IMR-90 (cell line): ENCODE data around the gene KIF13A. TPM values are rescaled to one million over a fixed set of nuclear protein-coding genes. Genes with fewer than 3 reads are reported as not detected.

Experiments used
- ATAC-seq: fragments of 200-7000 bp; cut with Tn5 transposase; 2 replicates; pipeline ENCODE4 v1.9.1; 2020; ENCODE audit warnings: low read depth, mild to moderate bottlenecking, moderate library complexity
- BruUV-seq: library from RNA; stranded (reverse); fragments of 400-500 nt; replicated peaks from 2 replicates; lab custom pipeline; 2021; lab: Mats Ljungman, UMichigan
- CTCF ChIA-PET: fragments of 300-600 bp; formaldehyde crosslinking; extraction: SDS; loops from one replicate; lab custom pipeline; 2021; ENCODE audit warnings: antibody characterized with exemption; lab: Yijun Ruan, JAX
- POLR2A ChIA-PET: fragments of 300-600 bp; sonication (Branson Sonifier 250); formaldehyde crosslinking; loops from one replicate; lab custom pipeline; 2022; ENCODE audit warnings: antibody characterized with exemption; ENCODE audit not compliant: unreplicated experiment; lab: Charles Lee
- DNase-seq: peaks from one replicate; pipeline ENCODE4 v3.0.0; 2013
- H2AFZ ChIP-seq: replicated peaks from 2 replicates; pipeline ENCODE3; 2013; ENCODE audit warnings: low read length, mild to moderate bottlenecking; ENCODE audit not compliant: poor library complexity
- H2AK5ac ChIP-seq: 2 replicates; pipeline ENCODE4 v1.6.1; 2013; ENCODE audit warnings: low read depth, low read length, inconsistent platforms
- H2AK9ac ChIP-seq: replicated peaks from 2 replicates; pipeline ENCODE3; 2013; ENCODE audit warnings: mild to moderate bottlenecking, low read depth, low read length, moderate library complexity; ENCODE audit not compliant: poor library complexity
- H2BK120ac ChIP-seq: 2 replicates; pipeline ENCODE4 v1.6.1; 2013; ENCODE audit warnings: low read depth, low read length, inconsistent platforms
- H2BK15ac ChIP-seq: 3 replicates; pipeline ENCODE4 v1.6.1; 2013; ENCODE audit warnings: low read depth, low read length, inconsistent platforms
- H2BK20ac ChIP-seq: 2 replicates; pipeline ENCODE4 v1.6.1; 2013; ENCODE audit warnings: low read depth, mild to moderate bottlenecking, inconsistent platforms, low read length, moderate library complexity
- H2BK5ac ChIP-seq: 2 replicates; pipeline ENCODE4 v1.6.1; 2013; ENCODE audit warnings: mild to moderate bottlenecking, low read depth, low read length, inconsistent platforms; ENCODE audit not compliant: poor library complexity, severe bottlenecking
- H3K14ac ChIP-seq: replicated peaks from 2 replicates; pipeline ENCODE4 v1.6.1; 2013; ENCODE audit warnings: low read depth, low read length, inconsistent platforms
- H3K18ac ChIP-seq: 2 replicates; pipeline ENCODE4 v1.6.1; 2013; ENCODE audit warnings: low read depth, low read length, control low read depth
- H3K23ac ChIP-seq: 2 replicates; pipeline ENCODE4 v1.6.1; 2013; ENCODE audit warnings: low read depth, low read length, inconsistent platforms
- H3K27ac ChIP-seq: 2 replicates; pipeline ENCODE4 v1.5.1; 2013; ENCODE audit warnings: mild to moderate bottlenecking, control low read depth, low read length; ENCODE audit not compliant: insufficient read depth
- H3K27me3 ChIP-seq: 2 replicates; pipeline ENCODE4 v1.6.1; 2013; ENCODE audit warnings: low read length; ENCODE audit not compliant: control insufficient read depth, insufficient read depth
- H3K36me3 ChIP-seq: 2 replicates; pipeline ENCODE4 v1.6.1; 2013; ENCODE audit warnings: low read length, mixed read lengths; ENCODE audit not compliant: control insufficient read depth, insufficient read depth
- H3K4ac ChIP-seq: 2 replicates; pipeline ENCODE4 v1.6.1; 2013; ENCODE audit warnings: low read depth, low read length, inconsistent platforms
- H3K4me1 ChIP-seq: 2 replicates; pipeline ENCODE4 v1.6.1; 2013; ENCODE audit warnings: low read length, mixed read lengths; ENCODE audit not compliant: control insufficient read depth, insufficient read depth
- H3K4me2 ChIP-seq: 2 replicates; pipeline ENCODE4 v1.6.1; 2013; ENCODE audit warnings: low read depth, mild to moderate bottlenecking, control low read depth, low read length, moderate library complexity
- H3K4me3 ChIP-seq: 2 replicates; pipeline ENCODE4 v1.5.1; 2013; ENCODE audit warnings: low read depth, mild to moderate bottlenecking, control low read depth, low read length, moderate library complexity; ENCODE audit not compliant: insufficient read depth
- H3K56ac ChIP-seq: 2 replicates; pipeline ENCODE4 v1.6.1; 2013; ENCODE audit warnings: low read length, inconsistent platforms; ENCODE audit not compliant: insufficient read depth; ENCODE audit errors: extremely low read depth
- H3K79me1 ChIP-seq, 2 experiments: 2 replicates each; pipeline ENCODE4 v1.6.1; 2013; ENCODE audit warnings: low read length in 2 of 2, inconsistent platforms in 1 of 2, low read depth in 1 of 2
- H3K9ac ChIP-seq: 2 replicates; pipeline ENCODE4 v1.6.1; 2013; ENCODE audit warnings: low read depth, low read length, control low read depth
- H3K9me1 ChIP-seq: 2 replicates; pipeline ENCODE4 v1.6.1; 2013; ENCODE audit warnings: low read length, inconsistent platforms; ENCODE audit not compliant: insufficient read depth
- H3K9me3 ChIP-seq: 2 replicates; pipeline ENCODE4 v1.6.1; 2013; ENCODE audit warnings: low read length; ENCODE audit not compliant: control insufficient read depth, insufficient read depth
- H4K20me1 ChIP-seq: 2 replicates; pipeline ENCODE4 v1.6.1; 2013; ENCODE audit warnings: low read length, inconsistent platforms; ENCODE audit not compliant: insufficient read depth
- H4K5ac ChIP-seq: 2 replicates; pipeline ENCODE4 v1.6.1; 2013; ENCODE audit warnings: mild to moderate bottlenecking, low read depth, low read length, control low read depth
- H4K8ac ChIP-seq, 2 experiments: 2 replicates each; pipeline ENCODE4 v1.6.1; 2013; ENCODE audit warnings: low read depth in 2 of 2, low read length in 2 of 2, control low read depth in 1 of 2, inconsistent platforms in 1 of 2
- H4K91ac ChIP-seq: 2 replicates; pipeline ENCODE4 v1.6.1; 2013; ENCODE audit warnings: low read depth, low read length, inconsistent platforms; ENCODE audit not compliant: insufficient read depth
- BHLHE40 ChIP-seq: fragments of 150-350 bp; IDR thresholded peaks from 2 replicates; pipeline ENCODE4 v1.6.1; 2016; ENCODE audit warnings: mild to moderate bottlenecking, low read depth, low read length
- CEBPB ChIP-seq: IDR thresholded peaks from 2 replicates; pipeline ENCODE4 v1.6.1; 2012; ENCODE audit warnings: low read depth, low read length, improper control_type of control experiment
- FOS ChIP-seq: fragments of 150-350 bp; IDR thresholded peaks from 2 replicates; pipeline ENCODE4 v1.6.1; 2016; ENCODE audit warnings: low read depth, low read length
- MAFK ChIP-seq: IDR thresholded peaks from 2 replicates; pipeline ENCODE4 v1.6.1; 2012; ENCODE audit warnings: low read depth, low read length, improper control_type of control experiment
- MAZ ChIP-seq: IDR thresholded peaks from 2 replicates; pipeline ENCODE4 v1.6.1; 2012; ENCODE audit warnings: low read depth, mild to moderate bottlenecking, low read length, improper control_type of control experiment, moderate library complexity, borderline replicate concordance
- MXI1 ChIP-seq: IDR thresholded peaks from 2 replicates; pipeline ENCODE4 v1.6.1; 2012; ENCODE audit warnings: low read depth, mild to moderate bottlenecking, low read length, moderate library complexity, borderline replicate concordance
- POLR2A ChIP-seq: IDR thresholded peaks from 2 replicates; pipeline ENCODE4 v1.6.1; 2012; ENCODE audit warnings: mild to moderate bottlenecking, low read depth, low read length
- RAD21 ChIP-seq: IDR thresholded peaks from 2 replicates; pipeline ENCODE4 v1.6.1; 2012; ENCODE audit warnings: low read length, improper control_type of control experiment
- RCOR1 ChIP-seq: IDR thresholded peaks from 2 replicates; pipeline ENCODE4 v1.6.1; 2012; ENCODE audit warnings: mild to moderate bottlenecking, low read length, improper control_type of control experiment; ENCODE audit not compliant: insufficient replicate concordance
- RFX5 ChIP-seq: IDR thresholded peaks from 2 replicates; pipeline ENCODE4 v1.8.0; 2012; ENCODE audit warnings: low read depth, mild to moderate bottlenecking, low read length, moderate library complexity
- SMC3 ChIP-seq: fragments of 150-350 bp; IDR thresholded peaks from 2 replicates; pipeline ENCODE4 v1.6.1; 2016; ENCODE audit warnings: low read depth, mild to moderate bottlenecking, antibody characterized with exemption, low read length, moderate library complexity
- WGBS, 2 experiments: methylation state at CpG; one replicate each; pipeline versions ENCODE4 v1.1.5 to v1.1.7; 2013; ENCODE audit warnings: missing lambda C conversion rate in 2 of 2; ENCODE audit not compliant: insufficient read length in 1 of 2; ENCODE audit errors: extremely low coverage in 2 of 2; 5-methylcytosine and 5-hydroxymethylcytosine counted together
- dilution Hi-C: fragments of 300-500 bp; cut with HindIII; formaldehyde crosslinking; loops from one replicate; pipeline ENCODE4 v1.14.3; 2018; ENCODE audit warnings: low sequenced_read_pairs; ENCODE audit not compliant: unreplicated experiment
- in situ Hi-C: fragments of 300-500 bp; cut with MboI; formaldehyde crosslinking; loops from 3 replicates; pipeline ENCODE4 v1.14.3; 2019; ENCODE audit warnings: low sequenced_read_pairs, inconsistent platforms, mixed read lengths
- intact Hi-C: fragments of 100-400 bp; cut with micrococcal nuclease; formaldehyde crosslinking; loops from 2 replicates; pipeline ENCODE4 v1.10.0; 2022
- polyA plus RNA-seq, 3 experiments: library from polyadenylated mRNA; depleted of rRNA; stranded (reverse); fragments of >200 nt; gene quantifications; 2 replicates each; pipeline ENCODE4 v1.2.3, GENCODE V29; 2012; ENCODE audit warnings: low replicate concordance in 1 of 3
- total RNA-seq: library from RNA; depleted of rRNA; stranded (reverse); fragments of >200 nt; gene quantifications from 2 replicates; pipeline ENCODE4 v1.2.3, GENCODE V29; 2012
- TF ChIP-seq, protein P1 (sequence below): fragments of 150-350 bp; IDR thresholded peaks from 2 replicates; pipeline ENCODE4 v1.6.1; 2017; ENCODE audit warnings: mild to moderate bottlenecking, antibody characterized with exemption, low read length, low read depth
- TF ChIP-seq, protein P2 (sequence below): conservative IDR thresholded peaks from 2 replicates; pipeline ENCODE4 v1.5.1; 2012; ENCODE audit warnings: mild to moderate bottlenecking, low read depth, low read length, improper control_type of control experiment
- TF ChIP-seq, protein P3 (sequence below): fragments of 150-350 bp; IDR thresholded peaks from 2 replicates; pipeline ENCODE4 v1.6.1; 2016; ENCODE audit warnings: low read depth, mild to moderate bottlenecking, low read length, moderate library complexity, borderline replicate concordance

Gene KIF13A
- total and polyA plus RNA-seq, 2 of the 4 experiments (the other 2 are of a cell fraction): 23.3 to 51.8 TPM

DNA sequence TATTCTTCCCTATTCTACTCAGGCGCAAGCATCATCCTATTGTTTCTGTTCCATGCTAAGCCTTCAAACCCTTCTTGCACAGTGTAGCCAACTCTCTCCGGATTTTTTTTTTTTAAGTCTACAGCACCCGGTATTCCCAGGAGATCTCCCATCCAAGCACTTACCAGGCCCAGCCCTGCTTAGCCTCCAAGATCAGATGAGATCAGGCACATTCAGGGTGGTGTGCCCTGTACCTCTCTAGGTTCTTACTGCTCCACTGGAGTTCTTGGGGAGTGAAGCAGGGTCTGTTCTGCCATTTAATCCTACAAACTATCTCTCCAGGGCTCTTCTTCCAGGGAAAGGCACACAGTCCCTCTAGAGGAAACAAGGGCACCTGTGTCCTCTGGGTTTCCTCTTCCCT, 265.8 kb downstream of the KIF13A start:
- Histone ChIP-seq H2BK5ac (no peak overlapping the region), H4K91ac (no peak overlapping the region), H3K9me1 (no peaks in the 10 kb centered on the region), H3K4me3 (no peak overlapping the region), H4K5ac (no peak overlapping the region), H3K79me1 (no peaks in the 10 kb centered on the region), H3K23ac (no peak overlapping the region), H3K27me3 (no peaks in the 10 kb centered on the region), H3K4me2 (no peak overlapping the region), H3K36me3 (no peaks in the 10 kb centered on the region), H4K8ac (no peak overlapping the region), H3K27ac (no peak overlapping the region), H3K56ac (no peak overlapping the region), H2BK15ac (no peak overlapping the region), H3K9ac (no peak overlapping the region), H4K20me1 (no peaks in the 10 kb centered on the region), H3K4me1 (peaks cover 4% of the 10 kb centered on the region), H2AK5ac (no peak overlapping the region), H2AK9ac (no peak overlapping the region), H3K18ac (no peak overlapping the region), H2BK120ac (no peak overlapping the region), H3K4ac (no peak overlapping the region; the same call in 1 of the 2 replicates), H3K14ac (no peak overlapping the region), H2BK20ac (no peak overlapping the region), H2AFZ (no peak overlapping the region), H3K9me3 (no peaks in the 10 kb centered on the region)
- ChIA-PET CTCF (no interaction called here), POLR2A (no interaction called here)
- WGBS, 2 experiments: 92% methylated on average over 3 of the region's 3 CpGs; no CpG with 5 or more reads in 1 of the 2 experiments
- BruUV-seq: no TSS peak
- DNase-seq (no peak), ATAC-seq (no peak)
- intact Hi-C loops: no loop called here
- TF ChIP-seq MAZ: no peak
- TF ChIP-seq, protein P1, sequence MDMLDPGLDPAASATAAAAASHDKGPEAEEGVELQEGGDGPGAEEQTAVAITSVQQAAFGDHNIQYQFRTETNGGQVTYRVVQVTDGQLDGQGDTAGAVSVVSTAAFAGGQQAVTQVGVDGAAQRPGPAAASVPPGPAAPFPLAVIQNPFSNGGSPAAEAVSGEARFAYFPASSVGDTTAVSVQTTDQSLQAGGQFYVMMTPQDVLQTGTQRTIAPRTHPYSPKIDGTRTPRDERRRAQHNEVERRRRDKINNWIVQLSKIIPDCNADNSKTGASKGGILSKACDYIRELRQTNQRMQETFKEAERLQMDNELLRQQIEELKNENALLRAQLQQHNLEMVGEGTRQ: no peak
- TF ChIP-seq MAFK: no peak
- TF ChIP-seq RAD21: no peak
- no peak for TF ChIP-seq POLR2A
- TF ChIP-seq CEBPB: no peak
- no peak for TF ChIP-seq RFX5
- TF ChIP-seq, protein P2, sequence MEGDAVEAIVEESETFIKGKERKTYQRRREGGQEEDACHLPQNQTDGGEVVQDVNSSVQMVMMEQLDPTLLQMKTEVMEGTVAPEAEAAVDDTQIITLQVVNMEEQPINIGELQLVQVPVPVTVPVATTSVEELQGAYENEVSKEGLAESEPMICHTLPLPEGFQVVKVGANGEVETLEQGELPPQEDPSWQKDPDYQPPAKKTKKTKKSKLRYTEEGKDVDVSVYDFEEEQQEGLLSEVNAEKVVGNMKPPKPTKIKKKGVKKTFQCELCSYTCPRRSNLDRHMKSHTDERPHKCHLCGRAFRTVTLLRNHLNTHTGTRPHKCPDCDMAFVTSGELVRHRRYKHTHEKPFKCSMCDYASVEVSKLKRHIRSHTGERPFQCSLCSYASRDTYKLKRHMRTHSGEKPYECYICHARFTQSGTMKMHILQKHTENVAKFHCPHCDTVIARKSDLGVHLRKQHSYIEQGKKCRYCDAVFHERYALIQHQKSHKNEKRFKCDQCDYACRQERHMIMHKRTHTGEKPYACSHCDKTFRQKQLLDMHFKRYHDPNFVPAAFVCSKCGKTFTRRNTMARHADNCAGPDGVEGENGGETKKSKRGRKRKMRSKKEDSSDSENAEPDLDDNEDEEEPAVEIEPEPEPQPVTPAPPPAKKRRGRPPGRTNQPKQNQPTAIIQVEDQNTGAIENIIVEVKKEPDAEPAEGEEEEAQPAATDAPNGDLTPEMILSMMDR: no peak
- no peak for TF ChIP-seq BHLHE40
- no peak for TF ChIP-seq RCOR1
- TF ChIP-seq, protein P3, sequence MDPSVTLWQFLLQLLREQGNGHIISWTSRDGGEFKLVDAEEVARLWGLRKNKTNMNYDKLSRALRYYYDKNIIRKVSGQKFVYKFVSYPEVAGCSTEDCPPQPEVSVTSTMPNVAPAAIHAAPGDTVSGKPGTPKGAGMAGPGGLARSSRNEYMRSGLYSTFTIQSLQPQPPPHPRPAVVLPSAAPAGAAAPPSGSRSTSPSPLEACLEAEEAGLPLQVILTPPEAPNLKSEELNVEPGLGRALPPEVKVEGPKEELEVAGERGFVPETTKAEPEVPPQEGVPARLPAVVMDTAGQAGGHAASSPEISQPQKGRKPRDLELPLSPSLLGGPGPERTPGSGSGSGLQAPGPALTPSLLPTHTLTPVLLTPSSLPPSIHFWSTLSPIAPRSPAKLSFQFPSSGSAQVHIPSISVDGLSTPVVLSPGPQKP: no peak
- TF ChIP-seq SMC3: no peak
- TF ChIP-seq MXI1: no peak
- TF ChIP-seq FOS: no peak
- in situ Hi-C loops: no loop called here
- dilution Hi-C loops: no loop called here
